ENCODE data around the gene MAMDC2.

MAMDC2 gene

DNA sequence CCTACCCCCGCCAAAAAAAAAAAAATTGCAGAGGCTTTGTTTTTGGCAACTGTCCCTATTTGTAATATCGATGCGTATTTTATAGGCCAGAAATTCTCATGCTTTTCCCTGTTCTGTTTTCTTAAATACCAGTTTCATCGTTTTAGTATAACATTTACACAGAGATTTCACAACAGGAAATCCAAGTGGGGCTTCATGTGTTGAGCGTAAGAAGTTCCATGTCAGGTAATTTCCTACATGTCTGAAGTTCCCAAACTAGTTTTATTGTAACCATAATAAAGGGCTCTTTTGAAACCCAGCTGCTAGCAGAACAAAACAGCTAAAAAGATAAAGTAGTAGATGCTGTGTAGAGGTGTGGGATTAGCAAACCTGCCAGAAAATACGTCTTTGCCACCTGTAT lies 219.3 kb downstream of the MAMDC2 start:
- Histone ChIP-seq H3K27ac (ENCODE audit: low read depth, low read length) (peak overlapping the region; percentile 26; the same call in 1 of the 2 replicates), H3K4me3 (ENCODE audit: low read length) (no peak overlapping the region), H3K4me1 (ENCODE audit: insufficient read depth, low read length) (peaks cover 21% of the 10 kb centered on the region), H3K27me3 (ENCODE audit: insufficient read depth, low read length) (no peaks in the 10 kb centered on the region), H3K36me3 (ENCODE audit: insufficient read depth, low read length) (peaks cover 65% of the 10 kb centered on the region), H3K9me3 (ENCODE audit: insufficient read depth, low read depth, low read length) (no peaks in the 10 kb centered on the region), H3K9ac (ENCODE audit: low read depth, low read length) (no peak overlapping the region)
- WGBS = 94% methylated on average over 5 of the region's 6 CpGs

DNA sequence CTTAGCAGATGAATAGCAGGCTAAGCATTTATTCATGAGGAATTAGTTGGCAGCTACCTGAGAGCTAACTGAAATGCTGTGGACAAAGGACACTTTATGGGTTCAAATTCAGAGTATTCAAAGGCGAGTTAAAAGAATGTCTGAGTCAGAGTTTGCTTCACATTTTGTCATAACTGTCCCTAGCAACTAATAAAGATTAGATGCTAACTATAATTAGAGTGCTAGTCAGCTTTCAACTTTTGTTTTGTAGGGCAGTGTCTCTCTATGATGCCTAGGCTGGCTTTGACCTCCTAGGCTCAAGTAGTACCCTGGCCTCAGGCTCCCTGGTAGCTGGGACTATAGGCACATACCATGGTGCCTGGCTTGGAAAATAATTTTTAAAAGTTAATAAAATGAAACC lies 219.8 kb downstream of the MAMDC2 start:
- WGBS = 67% methylated on average over 1 of the region's 1 CpG
- H3K36me3 ChIP-seq (ENCODE audit: insufficient read depth, low read length) = peaks cover 68% of the 10 kb centered on the region
- H3K4me3 ChIP-seq (ENCODE audit: low read length) = no peak overlapping the region
- H3K9me3 ChIP-seq (ENCODE audit: insufficient read depth, low read depth, low read length) = no peaks in the 10 kb centered on the region
- H3K4me1 ChIP-seq (ENCODE audit: insufficient read depth, low read length) = peaks cover 17% of the 10 kb centered on the region
- no peak overlapping the region for H3K9ac ChIP-seq (ENCODE audit: low read depth, low read length)
- no peaks in the 10 kb centered on the region for H3K27me3 ChIP-seq (ENCODE audit: insufficient read depth, low read length)
- H3K27ac ChIP-seq (ENCODE audit: low read depth, low read length) = no peak overlapping the region

Measured in HUES64 (cell line).